Fibroblast of villous mesenchyme (primary cell): Measurements from ENCODE around the gene DHX35. TPM values are rescaled to one million over a fixed set of nuclear protein-coding genes. Genes with fewer than 3 reads are reported as not detected.
A peak's percentile ranks its signal among the peaks of the same experiment; 100 is the strongest.

Experiments
- DNase-seq: peaks from one replicate; pipeline ENCODE4 v3.0.0-alpha.2; 2010; ENCODE audit warnings: low read depth
- H3K4me3 ChIP-seq: 2 replicates; pipeline ENCODE4 v1.5.1; 2011; ENCODE audit warnings: low read depth, mild to moderate bottlenecking, low read length
- total RNA-seq: library from RNA; depleted of rRNA; stranded (reverse); fragments of >200 nt; gene quantifications from 2 replicates; pipeline ENCODE4 v1.2.3, GENCODE V29; 2012
- TF ChIP-seq, protein P1 (sequence below): IDR thresholded peaks from 2 replicates; pipeline ENCODE4 v1.5.1; 2012; ENCODE audit warnings: low read depth, mild to moderate bottlenecking, low read length; ENCODE audit not compliant: insufficient read depth

Gene DHX35
- total RNA-seq, 1 donor, result 12.5 TPM

DNA sequence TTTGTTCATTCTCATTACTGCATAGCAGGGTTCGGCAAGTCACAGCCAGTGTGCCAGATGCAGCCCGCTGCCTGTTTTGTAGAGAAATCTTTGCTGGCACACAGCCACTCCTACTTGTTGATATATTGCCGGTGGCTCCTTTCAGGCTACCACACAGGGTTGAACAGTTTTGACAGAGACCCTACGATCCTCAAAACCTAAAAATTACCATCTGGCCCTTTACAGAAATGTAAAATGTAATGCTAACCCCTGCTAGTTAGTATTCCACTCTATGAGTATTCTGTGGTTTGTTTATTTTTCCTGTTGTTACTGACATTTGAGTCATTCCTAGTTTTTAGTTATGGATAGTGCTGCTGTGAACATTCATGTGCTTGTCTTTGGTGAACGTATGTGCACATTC lies 11.5 kb downstream of the DHX35 start:
- peak; percentile 36 for DNase-seq
- TF ChIP-seq, protein P1, sequence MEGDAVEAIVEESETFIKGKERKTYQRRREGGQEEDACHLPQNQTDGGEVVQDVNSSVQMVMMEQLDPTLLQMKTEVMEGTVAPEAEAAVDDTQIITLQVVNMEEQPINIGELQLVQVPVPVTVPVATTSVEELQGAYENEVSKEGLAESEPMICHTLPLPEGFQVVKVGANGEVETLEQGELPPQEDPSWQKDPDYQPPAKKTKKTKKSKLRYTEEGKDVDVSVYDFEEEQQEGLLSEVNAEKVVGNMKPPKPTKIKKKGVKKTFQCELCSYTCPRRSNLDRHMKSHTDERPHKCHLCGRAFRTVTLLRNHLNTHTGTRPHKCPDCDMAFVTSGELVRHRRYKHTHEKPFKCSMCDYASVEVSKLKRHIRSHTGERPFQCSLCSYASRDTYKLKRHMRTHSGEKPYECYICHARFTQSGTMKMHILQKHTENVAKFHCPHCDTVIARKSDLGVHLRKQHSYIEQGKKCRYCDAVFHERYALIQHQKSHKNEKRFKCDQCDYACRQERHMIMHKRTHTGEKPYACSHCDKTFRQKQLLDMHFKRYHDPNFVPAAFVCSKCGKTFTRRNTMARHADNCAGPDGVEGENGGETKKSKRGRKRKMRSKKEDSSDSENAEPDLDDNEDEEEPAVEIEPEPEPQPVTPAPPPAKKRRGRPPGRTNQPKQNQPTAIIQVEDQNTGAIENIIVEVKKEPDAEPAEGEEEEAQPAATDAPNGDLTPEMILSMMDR, result no peak
- H3K4me3 ChIP-seq, result no peak overlapping the region

DNA sequence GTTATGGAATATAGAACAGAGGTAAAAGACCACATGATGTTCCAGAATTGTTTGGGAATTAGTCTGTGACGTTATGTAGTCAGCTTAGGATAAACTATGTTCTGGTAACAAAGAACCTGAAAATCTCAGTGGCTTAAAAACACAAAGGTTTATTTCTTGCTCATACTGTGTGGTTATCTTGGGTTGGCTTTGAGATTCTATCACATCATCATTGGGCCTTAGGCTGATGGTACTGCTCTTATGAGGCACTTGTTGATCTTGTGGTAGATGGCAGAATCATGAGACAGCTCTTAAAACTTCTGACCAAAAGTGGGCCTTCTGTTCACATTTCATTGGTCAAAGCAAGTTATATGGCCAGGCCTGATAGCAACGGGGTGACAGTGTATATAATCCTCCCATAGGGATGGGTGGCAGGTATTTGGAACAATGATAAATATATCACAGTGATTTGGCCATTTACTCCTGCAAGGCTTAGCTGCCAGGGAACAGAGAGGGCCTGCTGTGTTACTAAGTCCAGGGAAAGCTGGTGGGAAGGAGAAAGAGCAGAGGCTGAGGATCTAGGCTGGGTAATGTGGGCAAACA lies 13.5 kb downstream of the DHX35 start:
- H3K4me3 ChIP-seq, result no peak overlapping the region
- DNase-seq, result no peak
- TF ChIP-seq, protein P1, result no peak

DNA sequence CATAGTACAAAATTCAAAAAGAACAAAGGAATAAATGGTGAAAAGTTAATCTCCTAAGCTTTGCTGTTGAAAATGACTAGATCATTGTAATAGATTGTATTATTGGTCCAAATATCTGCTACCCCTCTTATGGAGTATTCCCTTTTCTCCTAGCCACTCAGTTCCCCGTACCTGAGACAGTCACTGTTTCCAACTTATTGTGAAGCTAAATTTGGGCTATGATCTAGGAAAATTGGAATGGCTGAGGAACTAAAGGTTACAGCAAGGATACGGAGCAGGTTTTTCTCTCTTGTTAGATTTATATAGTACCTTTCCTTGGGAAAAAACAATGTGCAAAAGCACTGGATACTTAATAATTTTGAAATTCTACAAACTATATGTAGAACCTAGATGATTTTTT lies 17.3 kb downstream of the DHX35 start:
- TF ChIP-seq, protein P1, result no peak
- no peak overlapping the region for H3K4me3 ChIP-seq
- DNase-seq, result no peak

DNA sequence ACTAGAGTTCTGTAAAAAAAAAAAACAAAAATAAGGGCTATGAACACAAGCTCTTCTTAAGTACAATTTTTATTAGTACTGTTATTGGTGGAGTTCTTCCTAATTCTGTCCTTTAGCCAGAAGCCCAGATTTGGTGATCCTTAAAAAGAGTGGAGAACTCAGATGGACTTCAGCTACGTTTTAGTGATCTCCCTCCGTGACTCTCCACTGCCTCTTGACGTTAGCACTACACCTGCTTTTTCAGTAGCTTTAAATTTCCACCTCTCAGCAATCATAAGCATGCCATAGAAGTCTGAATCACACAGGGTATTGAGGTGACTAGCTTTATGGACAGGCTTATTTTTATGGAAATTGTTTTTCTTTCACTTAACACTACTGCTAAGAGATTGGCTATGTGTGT lies 17.7 kb downstream of the DHX35 start:
- H3K4me3 ChIP-seq, result no peak overlapping the region
- TF ChIP-seq, protein P1, result no peak
- no peak for DNase-seq

DNA sequence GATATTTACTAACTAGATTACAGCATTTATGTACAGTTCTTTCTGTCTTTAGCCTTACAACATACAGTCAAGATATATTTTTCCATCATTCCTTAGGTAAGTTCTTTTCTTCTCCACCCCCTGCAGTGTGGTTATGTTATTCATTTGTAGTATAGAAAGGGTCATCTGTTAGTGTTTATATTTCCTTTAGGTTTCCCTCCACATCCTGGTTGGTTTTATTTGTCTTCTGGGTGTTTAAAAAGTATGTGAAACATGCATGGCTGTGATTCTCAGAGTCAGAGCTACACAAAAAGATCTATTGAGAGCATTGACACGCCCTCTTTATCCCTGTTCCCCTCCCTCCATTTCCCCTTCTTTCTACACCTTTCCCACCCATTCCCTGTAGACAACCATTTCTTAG lies 20.1 kb downstream of the DHX35 start:
- H3K4me3 ChIP-seq, result no peak overlapping the region
- TF ChIP-seq, protein P1, result no peak
- peak; percentile 53 for DNase-seq

DNA sequence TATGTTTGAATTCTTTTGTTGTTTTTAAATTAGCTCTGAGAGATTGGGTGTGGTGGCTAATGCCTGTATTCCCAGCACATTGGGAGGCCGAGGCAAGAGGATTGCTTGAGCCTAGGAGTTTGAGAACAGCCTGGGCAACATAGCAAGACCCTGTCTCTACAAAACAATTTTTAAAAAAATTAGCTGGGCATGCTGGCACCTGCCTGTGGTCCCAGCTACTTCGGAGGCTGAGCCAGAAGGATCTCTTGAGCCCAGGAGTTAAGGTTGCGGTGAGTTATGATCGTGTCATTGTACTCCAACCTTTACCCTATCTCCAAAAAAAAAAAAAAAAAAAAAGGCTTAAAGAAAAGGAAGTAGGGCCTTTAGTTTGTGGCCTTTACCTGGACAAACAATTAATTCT lies 22.9 kb downstream of the DHX35 start:
- DNase-seq, result no peak
- no peak overlapping the region for H3K4me3 ChIP-seq
- TF ChIP-seq, protein P1, result no peak

DNA sequence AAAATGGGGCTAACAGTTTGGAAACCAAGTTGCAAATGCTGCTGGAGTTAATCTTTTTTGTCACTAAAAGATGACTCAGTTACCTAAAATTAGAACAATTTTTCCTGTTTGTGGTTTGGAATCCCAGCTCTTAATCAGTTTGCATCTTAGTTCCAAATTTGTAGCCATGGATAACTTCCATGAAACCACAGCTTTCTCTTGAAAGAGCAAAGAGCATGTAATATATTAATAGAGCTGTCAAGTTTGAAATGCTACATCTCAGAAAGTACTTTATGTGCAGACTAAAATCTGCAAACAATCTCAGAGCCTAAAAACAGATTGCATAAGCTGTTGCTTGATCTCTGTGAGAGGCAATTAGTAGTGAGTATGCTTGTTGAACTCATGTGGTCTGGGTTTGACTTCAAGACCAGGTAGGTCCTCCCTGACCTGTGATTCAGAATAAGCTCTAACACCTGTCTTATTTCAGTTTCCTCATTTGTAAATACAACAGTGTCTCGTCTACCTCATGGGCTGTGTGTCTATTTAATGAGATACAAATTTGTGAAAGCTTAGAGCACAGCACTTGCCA lies 23.5 kb downstream of the DHX35 start:
- no peak overlapping the region for H3K4me3 ChIP-seq
- TF ChIP-seq, protein P1, result no peak
- DNase-seq, result peak; percentile 95
